Measurements from ENCODE around the gene ZSWIM2.

Gene ZSWIM2

GRCh38 chr2:186868344-186868743 is 19.4 kb upstream of the ZSWIM2 start:
- TF ChIP-seq POLR2AphosphoS5 (IDR thresholded peaks at IDR 0.05; ENCODE audit: borderline replicate concordance, low read depth, low read length) = peak; percentile 17; the same call in 1 of the 2 replicates
- no peak for TF ChIP-seq FOXP2 (optimal IDR thresholded peaks at IDR 0.05; ENCODE audit: control extremely low read depth, extremely low read length, insufficient read depth)
- Histone ChIP-seq H3K9me3 (ENCODE audit: low read depth, low read length) (no peaks in the 10 kb centered on the region), H3K27ac (peak overlapping the region; percentile 34; the same call in 1 of the 2 replicates), H3K36me3 (ENCODE audit: insufficient read depth, low read length) (no peaks in the 10 kb centered on the region), H3K4me3 (peak overlapping the region; percentile 31; the same call in 1 of the 2 replicates), H3K9ac (ENCODE audit: insufficient read length) (no peak overlapping the region)
- no peak for DNase-seq (ENCODE audit: low read depth, low spot score)

DNA sequence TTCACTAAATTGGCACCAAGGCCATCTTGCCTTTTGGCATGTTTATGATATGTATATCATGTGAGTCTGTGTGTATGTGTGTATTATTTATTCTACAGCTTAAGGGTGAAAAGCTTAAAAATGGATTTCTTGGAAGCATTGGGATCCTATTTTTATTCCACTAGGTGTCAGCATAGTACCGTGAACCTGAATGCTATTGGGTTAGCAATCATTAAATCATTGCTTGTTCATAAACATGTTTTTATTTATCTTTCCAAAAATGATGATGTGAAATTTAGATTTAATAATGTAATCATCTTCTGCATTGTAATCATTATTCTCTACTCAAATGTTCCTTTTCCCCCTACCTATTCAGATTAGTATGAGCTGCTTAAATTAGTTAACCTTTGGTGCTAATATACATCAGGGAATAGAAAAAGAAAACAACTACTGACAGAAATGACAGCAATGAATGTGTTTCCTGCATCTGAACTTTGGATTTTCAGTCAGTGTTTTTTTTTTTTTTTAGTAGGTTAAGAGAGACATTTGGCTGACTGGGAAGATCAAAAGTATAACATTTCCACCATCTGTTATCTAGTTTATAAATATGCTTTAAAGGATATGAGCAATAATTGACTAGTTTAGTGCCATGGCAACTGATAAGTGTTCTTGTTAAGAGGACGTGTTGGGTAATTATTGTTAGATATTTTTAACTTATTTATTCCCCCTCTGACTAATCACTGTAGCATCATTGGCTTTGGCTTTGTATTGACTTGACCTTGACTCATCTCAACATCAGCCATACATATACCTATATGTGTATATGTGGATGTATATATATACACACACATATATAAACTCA is 14.1 kb upstream of the ZSWIM2 start:
- Histone ChIP-seq H3K27ac (no peak overlapping the region), H3K9me3 (ENCODE audit: low read depth, low read length) (no peaks in the 10 kb centered on the region), H3K9ac (ENCODE audit: insufficient read length) (no peak overlapping the region), H3K36me3 (ENCODE audit: insufficient read depth, low read length) (no peaks in the 10 kb centered on the region), H3K4me3 (no peak overlapping the region)
- TF ChIP-seq POLR2AphosphoS5 (IDR thresholded peaks at IDR 0.05; ENCODE audit: borderline replicate concordance, low read depth, low read length) = no peak
- TF ChIP-seq FOXP2 (optimal IDR thresholded peaks at IDR 0.05; ENCODE audit: control extremely low read depth, extremely low read length, insufficient read depth) = no peak
- TF ChIP-seq EZH2 (IDR thresholded peaks at IDR 0.05) = no peak
- DNase-seq (ENCODE audit: low read depth, low spot score) = no peak

GRCh38 chr2:186855216-186855615 is 6.2 kb upstream of the ZSWIM2 start:
- H3K9ac ChIP-seq (ENCODE audit: insufficient read length) = no peak overlapping the region
- H3K27ac ChIP-seq = no peak overlapping the region
- no peak for TF ChIP-seq POLR2AphosphoS5 (IDR thresholded peaks at IDR 0.05; ENCODE audit: borderline replicate concordance, low read depth, low read length)
- 0 out of 2 replicates have a peak, but pooled peaks cover 2% of the 10 kb centered on the region for H3K9me3 ChIP-seq (ENCODE audit: low read depth, low read length)
- no peaks in the 10 kb centered on the region for H3K36me3 ChIP-seq (ENCODE audit: insufficient read depth, low read length)
- DNase-seq (ENCODE audit: low read depth, low spot score) = no peak
- H3K4me3 ChIP-seq = no peak overlapping the region

- TF ChIP-seq EZH2 (IDR thresholded peaks at IDR 0.05) = no peak
- no peak for TF ChIP-seq FOXP2 (optimal IDR thresholded peaks at IDR 0.05; ENCODE audit: control extremely low read depth, extremely low read length, insufficient read depth)
- no peak for TF ChIP-seq POLR2AphosphoS5 (IDR thresholded peaks at IDR 0.05; ENCODE audit: borderline replicate concordance, low read depth, low read length)
- Histone ChIP-seq H3K27ac (peak overlapping the region; percentile 38; the same call in 1 of the 2 replicates), H3K9ac (ENCODE audit: insufficient read length) (no peak overlapping the region), H3K36me3 (ENCODE audit: insufficient read depth, low read length) (no peaks in the 10 kb centered on the region), H3K9me3 (ENCODE audit: low read depth, low read length) (0 out of 2 replicates have a peak, but pooled peaks cover 2% of the 10 kb centered on the region), H3K4me3 (no peak overlapping the region)
- no peak for DNase-seq (ENCODE audit: low read depth, low spot score)
These were observed 5.0 kb upstream of the ZSWIM2 start for GRCh38 chr2:186853951-186854350.

- no peaks in the 10 kb centered on the region for H3K36me3 ChIP-seq (ENCODE audit: insufficient read depth, low read length)
- H3K9ac ChIP-seq (ENCODE audit: insufficient read length) = no peak overlapping the region
- 0 out of 2 replicates have a peak, but pooled peaks cover 2% of the 10 kb centered on the region for H3K9me3 ChIP-seq (ENCODE audit: low read depth, low read length)
- no peak overlapping the region for H3K27ac ChIP-seq
- H3K4me3 ChIP-seq = no peak overlapping the region
- no peak for TF ChIP-seq EZH2 (IDR thresholded peaks at IDR 0.05)
- TF ChIP-seq POLR2AphosphoS5 (IDR thresholded peaks at IDR 0.05; ENCODE audit: borderline replicate concordance, low read depth, low read length) = no peak
- no peak for TF ChIP-seq FOXP2 (optimal IDR thresholded peaks at IDR 0.05; ENCODE audit: control extremely low read depth, extremely low read length, insufficient read depth)
- no peak for DNase-seq (ENCODE audit: low read depth, low spot score)
These were observed 3.5 kb upstream of the ZSWIM2 start for GRCh38 chr2:186852508-186852907.

DNA sequence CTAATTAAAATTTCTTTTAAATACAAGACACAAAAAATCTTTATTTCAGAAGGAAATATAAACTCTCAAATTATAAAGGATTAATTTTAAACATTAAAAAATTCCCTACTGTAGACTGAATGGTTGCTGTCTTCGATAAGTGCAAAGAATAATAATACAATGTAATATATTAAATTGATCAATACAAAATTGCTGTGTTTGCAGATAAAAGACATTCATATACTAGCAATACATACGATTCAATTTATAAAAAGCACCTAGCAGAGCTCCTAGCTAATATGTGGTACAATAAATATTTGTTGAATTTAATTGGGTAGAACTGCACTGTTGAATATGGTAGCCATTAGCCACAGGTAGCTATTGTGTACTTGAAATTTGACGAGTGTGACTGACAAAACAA is 6.6 kb downstream of the ZSWIM2 start:
- peak overlapping the region; percentile 97 for H3K27ac ChIP-seq
- no peak overlapping the region for H3K9ac ChIP-seq (ENCODE audit: insufficient read length)
- no peaks in the 10 kb centered on the region for H3K36me3 ChIP-seq (ENCODE audit: insufficient read depth, low read length)
- H3K9me3 ChIP-seq (ENCODE audit: low read depth, low read length) = no peaks in the 10 kb centered on the region
- no peak for DNase-seq (ENCODE audit: low read depth, low spot score)
- no peak for TF ChIP-seq POLR2AphosphoS5 (IDR thresholded peaks at IDR 0.05; ENCODE audit: borderline replicate concordance, low read depth, low read length)
- TF ChIP-seq FOXP2 (optimal IDR thresholded peaks at IDR 0.05; ENCODE audit: control extremely low read depth, extremely low read length, insufficient read depth) = no peak
- TF ChIP-seq EZH2 (IDR thresholded peaks at IDR 0.05) = no peak
- H3K4me3 ChIP-seq = peak overlapping the region; percentile 18; the same call in 1 of the 2 replicates

DNA sequence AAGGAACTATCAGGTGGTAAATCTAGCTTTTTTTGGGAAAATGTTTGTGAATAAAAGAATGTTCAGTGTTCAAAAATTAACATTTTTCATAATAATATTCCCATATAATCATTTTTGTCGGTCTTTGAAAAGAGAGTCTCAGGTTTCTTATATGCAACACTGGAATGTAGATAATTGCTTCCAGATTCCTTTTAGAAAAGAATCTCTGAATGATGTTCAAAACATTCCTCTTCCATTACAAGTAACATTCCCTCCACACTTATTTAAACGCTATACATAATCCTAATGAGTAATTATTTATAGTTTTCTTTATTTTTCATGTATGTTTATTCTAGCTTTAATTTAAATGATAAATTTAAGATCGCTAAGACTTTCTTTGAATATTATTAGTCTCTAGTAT is 7.0 kb downstream of the ZSWIM2 start:
- Histone ChIP-seq H3K4me3 (peak overlapping the region; percentile 55), H3K27ac (peak overlapping the region; percentile 97), H3K9ac (ENCODE audit: insufficient read length) (peak overlapping the region; percentile 62), H3K36me3 (ENCODE audit: insufficient read depth, low read length) (no peaks in the 10 kb centered on the region), H3K9me3 (ENCODE audit: low read depth, low read length) (no peaks in the 10 kb centered on the region)
- DNase-seq (ENCODE audit: low read depth, low spot score) = peak; percentile 73
- TF ChIP-seq EZH2 (IDR thresholded peaks at IDR 0.05) (no peak), POLR2AphosphoS5 (IDR thresholded peaks at IDR 0.05; ENCODE audit: borderline replicate concordance, low read depth, low read length) (no peak)

DNA sequence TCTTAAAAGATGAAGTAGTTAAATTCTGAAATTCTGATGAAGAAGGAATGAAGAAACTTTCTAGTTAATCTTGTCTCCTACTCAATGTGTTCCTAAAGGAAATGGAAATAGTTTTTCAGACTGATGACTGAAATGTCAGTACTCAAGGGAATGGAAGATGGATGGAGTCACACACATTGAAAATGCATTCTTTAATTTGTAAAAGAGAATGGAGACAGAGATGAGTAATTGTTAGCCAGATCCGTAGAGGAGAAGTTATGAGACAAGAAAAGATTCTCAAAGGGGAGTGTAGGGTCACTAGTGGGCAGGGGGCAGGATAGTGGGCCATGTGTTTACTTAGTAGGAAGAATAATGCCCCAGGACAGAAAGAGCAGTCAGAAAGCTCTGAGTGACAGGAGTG is 13.3 kb downstream of the ZSWIM2 start:
- TF ChIP-seq POLR2AphosphoS5 (IDR thresholded peaks at IDR 0.05; ENCODE audit: borderline replicate concordance, low read depth, low read length) = no peak
- Histone ChIP-seq H3K36me3 (ENCODE audit: insufficient read depth, low read length) (no peaks in the 10 kb centered on the region), H3K9ac (ENCODE audit: insufficient read length) (no peak overlapping the region), H3K9me3 (ENCODE audit: low read depth, low read length) (no peaks in the 10 kb centered on the region), H3K4me3 (no peak overlapping the region), H3K27ac (no peak overlapping the region)
- DNase-seq (ENCODE audit: low read depth, low spot score) = no peak
